K562 (cell line): ENCODE measurements around the gene ZNF584. TPM values are rescaled to one million over a fixed set of nuclear protein-coding genes. Genes with fewer than 3 reads are reported as not detected.

Source experiments
- ELF2 ChIP-seq: fragments of 250-450 bp; sonication (Bioruptor Pico); IDR thresholded peaks from 2 replicates; pipeline ENCODE4 v1.5.0; 2021; ENCODE audit warnings: mild to moderate bottlenecking
- ELF4 ChIP-seq: fragments of 450-650 bp; formaldehyde crosslinking; IDR thresholded peaks from 2 replicates; pipeline ENCODE4 v1.4.0; 2022; ENCODE audit warnings: missing genetic modification characterization
- HMG20B ChIP-seq: fragments of 250-450 bp; sonication (Bioruptor Pico); IDR thresholded peaks from 2 replicates; pipeline ENCODE4 v1.5.0; 2021; ENCODE audit warnings: mild to moderate bottlenecking
- IRF2 ChIP-seq: sonication (generic); formaldehyde crosslinking; IDR thresholded peaks from 2 replicates; pipeline ENCODE4 v1.8.1; 2022; ENCODE audit warnings: mild to moderate bottlenecking, missing genetic modification reagents
- KDM2B ChIP-seq: fragments of 250-450 bp; sonication (Bioruptor Pico); IDR thresholded peaks from 2 replicates; pipeline ENCODE4 v1.8.0; 2021; ENCODE audit warnings: mild to moderate bottlenecking, moderate library complexity
- LEF1 ChIP-seq: fragments of 450-650 bp; IDR thresholded peaks from 2 replicates; pipeline ENCODE4 v1.6.1; 2016; ENCODE audit warnings: mild to moderate bottlenecking
- MBD1 ChIP-seq: fragments of 250-450 bp; sonication (Bioruptor Pico); IDR thresholded peaks from 2 replicates; pipeline ENCODE4 v1.8.0; 2022; ENCODE audit warnings: inconsistent platforms
- SUPT5H ChIP-seq: fragments of 450-650 bp; IDR thresholded peaks from 2 replicates; pipeline ENCODE4 v1.6.1; 2016
- U2AF2 ChIP-seq: fragments of 200-400 bp; formaldehyde crosslinking; optimal IDR thresholded peaks from 2 replicates; pipeline ENCODE3; 2017; ENCODE audit warnings: low read depth, mild to moderate bottlenecking, low read length
- ZBED1 ChIP-seq: IDR thresholded peaks from 2 replicates; pipeline ENCODE4 v1.6.1; 2014
- ZBTB40 ChIP-seq, 2 experiments: fragments of 450-650 bp in 1 of 2; sonication (generic) in 1 of 2; formaldehyde crosslinking in 1 of 2; IDR thresholded peaks; 2 replicates each; pipeline versions ENCODE4 v1.7.1 to v1.9.0; 2016 to 2022; ENCODE audit warnings: inconsistent platforms in 1 of 2, mild to moderate bottlenecking in 1 of 2, missing genetic modification reagents in 1 of 2
- ZNF347 ChIP-seq: fragments of 450-650 bp; formaldehyde crosslinking; IDR thresholded peaks from 2 replicates; pipeline ENCODE4 v1.4.0; 2020; ENCODE audit warnings: low read depth, mild to moderate bottlenecking, moderate library complexity
- ZNF431 ChIP-seq: sonication (generic); formaldehyde crosslinking; IDR thresholded peaks from 2 replicates; pipeline ENCODE4 v1.8.0; 2022; ENCODE audit warnings: mild to moderate bottlenecking, missing genetic modification reagents
- ZNF449 ChIP-seq: fragments of 250-450 bp; sonication (Bioruptor Pico); IDR thresholded peaks from 2 replicates; pipeline ENCODE4 v1.8.0; 2022; ENCODE audit warnings: moderate library complexity, mild to moderate bottlenecking, inconsistent platforms
- polyA plus RNA-seq, 8 experiments: library from polyadenylated mRNA; depleted of rRNA in 4 of 8; stranded (reverse) in 5 of 8; unstranded in 3 of 8; fragments of >200 nt; fragmentation: Nextera tagmentation in 2 of 8; fragmentation: Illumina TruSeq in 1 of 8; extraction: Ambion mirVana in 2 of 8; extraction: Trizol in 1 of 8; gene quantifications; 2 replicates each; pipeline versions ENCODE4 v1.2.1 to v1.2.3, GENCODE V29; 2011 to 2014; ENCODE audit warnings: inconsistent platforms in 1 of 8, missing spikeins in 1 of 8
- total RNA-seq, 7 experiments: library from RNA; depleted of rRNA in 6 of 7; stranded (reverse); fragments of >200 nt in 6 of 7; fragmentation: Illumina TruSeq in 2 of 7; extraction: Trizol in 2 of 7; gene quantifications; 2 replicates each; pipeline versions ENCODE4 v1.2.1 to v1.2.3, GENCODE V29; 2011 to 2021; ENCODE audit warnings: low replicate concordance in 1 of 7
- TF ChIP-seq, protein P1 (sequence below): fragments of 450-650 bp; IDR thresholded peaks from one replicate; pipeline ENCODE4 v1.6.1; 2018; ENCODE audit warnings: mild to moderate bottlenecking, moderate library complexity; ENCODE audit not compliant: partially characterized antibody

The ZNF584 gene
- total and polyA plus RNA-seq, 9 of the 15 experiments (the other 6 are each of a cell fraction or from before 2014, with no cell fraction given), result 5.8 to 43.4 (median 24.6) TPM

DNA sequence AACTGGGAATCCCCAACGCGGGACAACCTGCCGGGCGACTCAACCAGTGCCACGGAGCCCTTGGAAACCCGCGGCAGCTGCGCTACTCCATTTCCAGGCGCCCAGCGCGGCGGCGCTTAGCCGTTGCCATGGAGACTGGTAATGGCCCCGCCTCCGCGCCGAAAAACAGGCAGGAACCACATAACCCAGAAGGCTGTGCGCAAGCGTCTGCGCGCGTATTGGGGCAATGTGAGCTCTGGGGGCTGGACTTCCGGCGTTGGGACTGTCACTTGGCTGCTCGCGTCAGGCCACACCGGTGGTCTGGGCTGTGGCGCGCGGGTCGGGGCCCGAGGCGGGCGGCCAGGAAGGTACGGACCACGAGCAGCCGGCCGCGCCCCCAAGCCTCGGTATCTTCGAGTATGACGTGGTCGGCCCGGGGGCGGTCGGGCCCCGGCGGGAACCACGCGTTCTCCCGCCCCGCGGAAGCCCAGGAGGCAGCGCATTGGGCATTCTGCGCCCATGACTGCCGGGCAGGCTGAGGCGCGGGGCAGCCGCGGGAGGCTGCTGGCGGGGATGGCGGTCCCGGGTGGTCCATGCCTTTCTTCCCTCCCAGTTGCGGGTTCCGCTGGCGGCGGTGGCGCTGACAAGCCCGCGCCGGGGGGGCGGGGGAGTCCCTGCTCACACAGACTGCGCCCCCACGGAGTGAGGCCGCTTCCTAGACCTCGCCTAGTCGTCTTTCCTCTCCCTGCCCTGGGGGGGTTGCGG lies 43.1 kb downstream of the ZNF584 start, which contains the start of gene ZNF324B (continued):
- TF ChIP-seq LEF1 (no peak), IRF2 (no peak), ZBED1 (no peak), ELF4 (CRISPR knock-in tag) (no peak), U2AF2 (no peak), ELF2 (CRISPR knock-in tag) (no peak), HMG20B (CRISPR knock-in tag) (no peak), ZNF347 (no peak), MBD1 (CRISPR knock-in tag) (no peak), ZNF431 (CRISPR knock-in tag) (no peak), ZNF449 (no peak), KDM2B (CRISPR knock-in tag) (peak; percentile 90; the same call in 1 of the 2 replicates), SUPT5H (peak; percentile 79), ZBTB40 (IDR thresholded peaks at IDR 0.05) (peak; percentile 95), ZBTB40 (CRISPR knock-in tag; IDR thresholded peaks at IDR 0.05) (no peak)
- TF ChIP-seq, protein P1, sequence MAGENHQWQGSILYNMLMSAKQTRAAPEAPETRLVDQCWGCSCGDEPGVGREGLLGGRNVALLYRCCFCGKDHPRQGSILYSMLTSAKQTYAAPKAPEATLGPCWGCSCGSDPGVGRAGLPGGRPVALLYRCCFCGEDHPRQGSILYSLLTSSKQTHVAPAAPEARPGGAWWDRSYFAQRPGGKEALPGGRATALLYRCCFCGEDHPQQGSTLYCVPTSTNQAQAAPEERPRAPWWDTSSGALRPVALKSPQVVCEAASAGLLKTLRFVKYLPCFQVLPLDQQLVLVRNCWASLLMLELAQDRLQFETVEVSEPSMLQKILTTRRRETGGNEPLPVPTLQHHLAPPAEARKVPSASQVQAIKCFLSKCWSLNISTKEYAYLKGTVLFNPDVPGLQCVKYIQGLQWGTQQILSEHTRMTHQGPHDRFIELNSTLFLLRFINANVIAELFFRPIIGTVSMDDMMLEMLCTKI, result no peak
